Central memory CD4-positive, alpha-beta T cell (primary cell): ENCODE results near the gene SFI1.
"Not testable (repeated sequence)": the region's sequence is repeated elsewhere in the genome, so short reads cannot be mapped to it uniquely, and the experiment has no call there.

Experiments
- DNase-seq: peaks from one replicate; pipeline ENCODE4 v3.0.0; 2022

The SFI1 gene

DNA sequence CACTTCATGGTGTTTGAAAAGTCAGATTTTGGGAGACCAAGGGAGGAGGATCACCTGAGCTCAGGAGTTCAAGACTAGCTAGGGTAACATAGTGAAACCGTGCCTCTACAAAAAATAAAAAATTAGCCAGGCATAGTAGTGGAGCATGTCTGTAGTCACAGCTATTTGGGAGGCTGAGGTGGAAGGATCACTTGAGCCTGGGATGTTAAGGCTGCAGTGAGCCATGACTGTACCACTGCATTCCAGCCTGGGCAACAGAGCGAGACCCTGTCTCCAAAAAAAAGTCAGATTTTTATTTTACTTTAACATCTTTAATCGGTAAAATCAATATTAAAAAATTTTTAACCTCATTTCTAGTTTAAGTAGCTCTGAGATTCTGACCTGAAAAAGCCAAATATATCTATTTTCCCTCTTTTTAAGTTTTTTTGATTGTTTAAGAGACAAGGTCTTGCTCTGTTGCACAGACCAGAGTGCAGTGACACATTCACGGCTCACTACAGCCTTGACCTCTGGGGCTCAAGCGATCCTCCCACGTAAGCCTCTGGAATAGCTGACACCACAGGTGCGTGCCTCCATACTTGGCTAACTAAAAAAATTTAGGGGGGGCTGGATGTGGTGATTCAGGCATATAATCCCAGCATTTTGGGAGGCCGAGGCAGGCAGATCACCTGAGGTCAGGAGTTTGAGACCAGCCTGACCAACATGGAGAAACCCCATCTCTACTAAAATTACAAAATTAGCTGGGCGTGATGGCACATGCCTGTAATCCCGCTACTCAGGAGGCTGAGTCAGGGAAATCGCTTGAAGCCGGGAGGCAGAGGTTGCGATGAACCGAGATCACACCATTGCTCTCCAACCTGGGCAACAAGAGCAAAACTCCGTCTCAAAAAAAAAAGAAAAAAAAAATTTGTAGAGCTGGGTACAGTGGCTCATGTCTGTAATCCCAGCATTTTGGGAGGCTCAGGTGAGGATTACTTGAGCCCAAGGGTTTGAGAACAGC, 48.4 kb downstream of the SFI1 start:
- DNase-seq: no peak

DNA sequence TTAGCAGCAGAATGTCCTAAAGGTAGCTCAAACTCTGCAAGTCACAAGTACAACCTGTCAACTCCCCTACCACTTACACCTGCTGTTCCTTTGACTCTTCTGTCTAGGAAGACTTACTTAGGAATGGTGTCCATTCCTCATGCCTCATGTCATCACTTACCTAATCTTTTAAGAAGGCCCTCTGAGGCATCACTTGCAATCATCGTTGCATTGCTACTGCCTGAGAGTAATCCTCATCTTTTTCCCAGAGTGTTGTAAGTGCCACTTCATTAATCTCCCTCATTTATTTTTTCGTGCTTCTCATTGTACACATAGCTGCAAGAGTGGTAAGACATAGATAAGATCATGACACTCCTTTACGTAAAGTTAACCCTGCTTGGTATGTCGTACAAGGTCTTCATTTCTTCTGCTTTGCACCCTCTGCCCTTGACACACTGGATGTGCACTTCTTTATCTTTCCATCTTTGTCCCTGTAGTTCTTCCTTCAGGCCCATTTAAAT, 54.6 kb downstream of the SFI1 start:
- DNase-seq: no peak

DNA sequence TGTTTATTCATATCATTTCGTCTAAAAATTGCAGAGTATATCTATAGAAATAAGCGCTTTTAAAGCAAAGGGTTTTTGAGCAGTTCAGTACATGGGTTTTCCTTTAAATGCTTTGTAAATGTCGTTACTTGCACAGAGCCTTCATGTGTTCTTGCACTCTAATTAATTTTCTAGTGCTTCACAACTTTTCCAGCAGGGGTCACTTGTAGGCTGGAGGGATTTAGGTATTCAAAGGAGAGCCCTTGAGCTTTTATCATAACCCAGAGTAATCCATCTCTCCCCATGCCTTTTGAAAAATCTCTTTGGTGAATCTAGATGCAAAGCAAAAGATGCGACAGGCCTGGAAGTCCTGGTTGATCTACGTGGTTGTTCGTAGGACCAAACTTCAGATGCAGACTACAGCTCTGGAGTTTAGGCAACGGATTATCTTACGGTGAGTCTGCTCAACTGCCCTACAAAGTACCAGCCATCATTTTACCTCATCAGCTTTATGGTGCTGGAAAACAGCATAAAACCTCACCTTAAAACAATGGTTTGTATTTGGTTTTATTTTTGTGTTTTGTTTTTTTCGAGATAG, 60.4 kb downstream of the SFI1 start:
- DNase-seq: peak; percentile 13

- DNase-seq: not testable (repeated sequence)
These were observed 62.2 kb downstream of the SFI1 start for GRCh38 chr22:31558546-31558945.

DNA sequence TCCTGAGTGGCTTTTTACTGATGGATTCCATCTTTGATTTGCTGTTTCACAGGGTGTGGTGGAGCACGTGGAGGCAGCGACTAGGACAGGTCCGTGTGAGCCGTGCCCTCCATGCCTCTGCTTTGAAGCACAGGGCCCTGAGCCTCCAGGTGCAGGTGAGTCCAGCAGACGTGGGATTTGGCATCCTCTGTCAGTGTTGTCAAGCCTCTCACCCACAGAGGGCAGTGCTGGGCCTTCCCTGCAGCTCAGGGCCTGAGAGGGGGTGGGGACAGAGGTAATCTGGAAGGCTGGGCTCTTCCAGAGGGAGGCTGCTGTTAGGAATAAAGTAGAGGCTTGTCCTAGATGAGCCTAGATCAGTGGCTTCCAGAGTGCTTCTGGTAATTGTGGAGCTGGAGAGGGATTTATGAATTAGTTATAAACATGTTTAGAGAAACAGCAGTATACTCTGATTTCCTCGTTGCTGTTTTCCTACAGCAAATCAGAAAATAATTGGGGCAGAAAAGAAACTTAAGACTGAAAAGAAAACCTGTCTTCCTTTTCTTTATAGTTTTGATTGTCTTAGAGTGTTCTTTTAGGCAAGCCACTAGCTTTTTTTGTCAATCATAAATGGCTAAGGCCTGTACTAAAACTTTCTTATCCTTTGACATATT, 65.0 kb downstream of the SFI1 start:
- peak; percentile 19 for DNase-seq

DNA sequence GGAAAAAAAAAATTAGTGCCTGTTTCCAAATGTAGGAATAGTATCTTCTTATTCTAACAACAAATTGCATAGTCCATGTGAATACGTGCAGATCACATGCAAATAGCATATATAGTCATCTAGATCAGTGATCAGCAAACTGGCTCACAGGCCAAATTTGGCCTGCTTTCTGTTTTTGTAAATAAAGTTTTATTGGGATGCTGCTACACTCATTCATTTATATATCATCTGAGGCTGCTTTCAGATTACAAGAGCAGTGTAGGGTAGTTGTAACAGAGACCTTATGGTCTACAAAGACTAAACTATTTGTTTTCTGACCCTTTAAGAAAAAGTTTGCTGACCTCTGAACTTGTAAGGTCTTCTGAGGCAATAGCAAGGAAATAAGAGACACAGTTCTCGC, 65.6 kb downstream of the SFI1 start:
- no peak for DNase-seq

DNA sequence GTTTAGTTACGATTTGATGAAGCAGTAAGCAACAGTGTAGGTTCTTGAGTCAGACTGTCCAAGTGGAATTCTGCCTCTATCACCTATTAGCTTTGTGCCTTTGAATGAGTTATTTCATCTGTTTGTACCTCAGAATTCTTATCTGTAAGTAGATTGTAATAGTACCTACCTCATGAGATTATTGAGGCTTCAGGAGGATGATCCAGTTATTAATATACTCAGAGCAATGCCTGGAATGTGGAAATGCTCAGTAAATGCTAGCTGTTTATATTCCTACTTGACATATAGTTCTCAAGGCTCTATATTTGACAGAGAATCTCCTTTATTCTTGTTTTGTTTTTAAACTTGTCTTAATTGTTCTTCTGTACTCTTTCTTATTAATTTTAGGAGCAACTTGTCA, 70.1 kb downstream of the SFI1 start:
- DNase-seq: no peak

GRCh38 chr22:31567196-31567595, 70.9 kb downstream of the SFI1 start:
- no peak for DNase-seq

GRCh38 chr22:31567702-31568101, 71.4 kb downstream of the SFI1 start:
- no peak for DNase-seq

DNA sequence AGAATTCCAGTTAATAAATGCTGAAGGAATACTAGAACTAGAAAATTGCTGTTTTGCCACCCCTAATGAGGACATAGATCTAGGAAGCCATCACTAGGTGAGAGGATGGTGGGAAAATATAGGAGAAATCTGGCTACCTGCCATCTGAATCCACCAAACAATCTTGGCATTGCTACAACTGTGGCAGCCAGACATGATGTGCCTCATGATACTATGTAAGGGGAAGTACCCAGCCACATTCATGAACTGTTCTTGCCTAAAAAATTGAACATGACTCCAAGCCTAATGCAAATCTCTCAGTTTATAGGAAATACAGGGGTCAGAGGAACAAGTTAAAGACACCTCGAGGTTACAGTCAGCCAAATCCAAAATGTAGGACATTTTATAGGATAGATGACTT, 72.8 kb downstream of the SFI1 start:
- DNase-seq: no peak

GRCh38 chr22:31572939-31573338, 76.6 kb downstream of the SFI1 start:
- no peak for DNase-seq

- DNase-seq: no peak
These were observed 77.8 kb downstream of the SFI1 start for GRCh38 chr22:31574055-31574670.

GRCh38 chr22:31575190-31575589, 78.9 kb downstream of the SFI1 start:
- DNase-seq: no peak

DNA sequence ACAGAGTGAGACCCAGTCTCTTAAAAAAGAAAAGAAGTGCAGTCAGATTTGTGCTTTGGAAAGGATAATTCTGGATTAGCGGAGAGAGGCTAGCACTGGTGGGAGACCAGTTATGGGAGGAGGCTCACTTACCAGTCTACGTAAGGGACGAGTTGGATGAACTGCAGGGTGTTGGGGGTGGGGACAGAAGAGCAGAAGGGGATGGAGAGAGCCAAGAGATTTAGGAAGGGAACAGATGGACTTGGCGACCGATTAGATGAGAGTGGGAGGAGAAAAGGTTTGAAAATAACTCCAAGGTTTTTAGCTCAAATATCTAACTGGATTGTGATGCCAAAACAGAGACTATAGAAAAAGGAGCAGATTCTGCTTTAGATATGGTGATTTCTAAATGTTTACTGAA, 81.4 kb downstream of the SFI1 start:
- no peak for DNase-seq

DNA sequence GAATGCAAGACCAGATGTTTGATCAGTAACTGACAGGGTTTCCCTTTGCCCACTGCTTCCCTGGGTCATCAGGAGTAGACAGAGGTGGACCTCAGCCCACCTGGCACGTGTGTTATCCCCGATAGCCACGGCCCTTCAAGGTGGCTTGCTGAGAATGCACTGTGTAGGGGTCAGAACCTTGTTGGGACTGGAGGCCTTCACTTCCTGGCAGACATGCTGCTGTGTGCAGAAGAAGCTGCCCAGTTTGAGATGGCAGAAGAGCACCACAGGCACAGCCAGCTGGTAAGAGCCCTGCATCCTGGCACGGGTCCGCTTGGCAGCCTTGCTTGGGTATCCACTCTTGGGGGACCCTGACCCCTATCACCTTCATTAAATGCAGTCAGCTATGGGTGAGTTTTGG, 81.8 kb downstream of the SFI1 start:
- no peak for DNase-seq

DNA sequence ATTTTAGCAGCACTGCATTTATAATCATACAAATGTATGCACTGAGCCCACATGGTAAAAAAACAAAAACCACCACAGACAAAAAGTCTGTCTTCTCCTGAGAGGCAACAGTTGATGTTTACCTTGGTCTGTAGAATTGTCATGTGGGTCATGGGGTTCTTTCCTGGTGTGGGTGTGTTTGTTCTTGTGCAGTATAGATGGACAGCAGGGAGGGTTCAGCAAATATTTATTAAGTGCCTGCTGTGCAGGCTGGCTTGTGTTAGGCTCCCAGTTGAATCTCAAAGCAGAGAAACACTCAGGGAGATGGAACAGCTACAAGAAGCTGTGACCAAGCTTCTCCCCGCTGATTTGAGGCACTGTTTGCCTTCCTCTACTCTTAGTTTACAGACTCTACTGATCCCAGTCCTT, 83.5 kb downstream of the SFI1 start:
- no peak for DNase-seq

DNA sequence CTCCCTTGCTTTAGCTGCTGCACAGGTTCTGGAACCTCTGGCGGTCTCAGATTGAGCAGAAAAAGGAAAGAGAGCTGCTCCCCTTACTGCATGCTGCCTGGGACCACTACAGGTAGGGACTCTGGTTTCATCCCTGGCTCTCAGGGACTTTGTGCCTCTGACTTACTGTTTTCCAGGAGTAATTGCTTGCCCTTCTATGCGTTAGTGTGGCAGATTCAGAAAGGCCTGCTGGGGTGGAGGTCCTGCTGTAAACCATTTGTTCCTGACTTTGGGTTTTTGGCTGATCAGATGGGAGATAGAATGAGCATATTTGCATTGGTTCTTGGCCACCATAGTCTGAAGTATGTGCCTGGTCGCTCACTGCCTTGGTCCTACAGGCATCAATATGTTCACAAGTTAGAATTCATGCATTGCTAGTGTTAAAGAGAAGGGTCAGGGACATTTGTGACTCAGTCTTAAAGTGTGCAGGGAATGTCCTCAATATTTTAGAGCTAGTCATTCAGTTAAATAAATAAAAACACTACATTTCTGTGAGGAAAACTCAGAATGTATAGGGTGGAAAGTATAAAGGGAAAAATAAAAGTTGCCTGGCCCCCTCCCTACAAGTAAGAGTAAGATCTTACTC, 87.6 kb downstream of the SFI1 start:
- DNase-seq: no peak

DNA sequence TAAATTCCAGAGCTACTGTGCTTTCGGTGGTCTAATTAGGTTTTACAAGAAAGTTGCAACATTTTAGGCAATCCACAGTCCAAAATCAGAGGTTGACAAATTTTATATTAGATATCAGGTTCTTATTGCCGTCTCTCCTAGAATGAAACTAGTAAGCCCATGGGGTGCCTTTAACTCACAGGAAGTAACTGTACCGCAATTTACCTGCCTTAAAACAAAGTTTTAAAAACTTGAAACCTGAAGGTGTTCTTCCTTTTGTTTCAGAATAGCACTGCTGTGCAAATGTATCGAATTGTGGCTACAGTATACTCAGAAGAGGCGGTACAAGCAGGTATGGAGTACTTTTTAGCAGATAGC, 88.4 kb downstream of the SFI1 start:
- peak; percentile 17 for DNase-seq

- DNase-seq: no peak
These were observed 89.0 kb downstream of the SFI1 start for GRCh38 chr22:31585161-31585859.

GRCh38 chr22:31586137-31586920, 90.0 kb downstream of the SFI1 start:
- no peak for DNase-seq

DNA sequence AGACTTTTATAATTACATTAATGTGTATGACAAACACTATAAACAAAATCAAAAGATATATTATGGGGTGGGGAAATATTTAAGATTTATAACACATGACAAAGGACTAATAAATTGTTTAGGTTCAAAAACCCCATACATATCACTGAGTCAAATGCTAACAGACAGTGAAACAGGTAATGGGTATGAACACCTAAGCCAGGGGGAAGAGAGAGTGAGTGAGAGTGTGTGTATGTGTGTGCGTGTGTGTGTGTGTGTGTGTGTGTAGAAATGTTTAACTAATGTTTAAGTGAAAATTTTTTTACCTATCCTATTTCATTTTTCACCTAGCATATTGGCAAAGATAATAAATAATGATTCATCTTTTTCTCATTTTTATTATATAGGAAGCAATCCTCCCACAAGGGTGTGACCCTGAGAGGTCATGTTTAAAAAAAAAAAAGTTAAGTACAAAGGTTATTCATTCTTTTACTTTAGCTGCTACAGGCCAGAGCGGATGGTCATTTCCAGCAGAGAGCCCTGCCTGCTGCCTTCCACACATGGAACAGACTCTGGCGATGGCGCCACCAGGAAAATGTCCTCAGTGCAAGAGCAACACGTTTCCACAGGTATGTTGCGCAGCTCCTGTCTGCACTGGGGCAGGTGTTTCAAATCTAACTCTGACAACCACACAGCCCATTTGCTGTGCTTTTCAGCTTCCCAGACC, 92.8 kb downstream of the SFI1 start:
- DNase-seq: no peak
